HG02571 (cell line): ENCODE results near the gene VIPAS39.

ENCODE experiments used
- ATAC-seq: cut with Tn5 transposase; IDR thresholded peaks from one replicate; pipeline ENCODE4 v1.9.1; 2021; ENCODE audit warnings: mild to moderate bottlenecking, moderate library complexity; ENCODE audit not compliant: unreplicated experiment

The VIPAS39 gene

DNA sequence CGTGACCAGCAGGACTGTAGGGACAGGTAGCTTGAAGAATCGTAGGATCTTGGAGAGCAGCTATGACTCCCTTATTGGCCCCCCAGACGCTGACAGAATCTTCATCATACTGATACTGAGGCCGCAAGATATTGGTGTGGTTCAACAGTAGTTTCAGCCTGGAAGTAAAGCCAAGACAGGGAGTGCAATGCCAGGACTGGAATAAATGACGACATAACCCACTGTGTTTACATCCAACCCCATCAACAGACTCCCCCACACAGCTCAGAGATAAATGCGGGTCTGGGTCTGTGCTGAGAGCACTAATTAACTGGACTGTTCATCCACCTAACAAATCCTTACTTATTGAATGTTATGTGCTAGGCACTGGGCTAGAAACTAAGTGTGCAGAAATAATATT lies 50.7 kb downstream of the VIPAS39 start:
- no peak for ATAC-seq

- no peak for ATAC-seq
Observed at GRCh38 chr14:77406086-77406485, 51.3 kb downstream of the VIPAS39 start.

GRCh38 chr14:77403768-77404167 lies 53.6 kb downstream of the VIPAS39 start:
- no peak for ATAC-seq

DNA sequence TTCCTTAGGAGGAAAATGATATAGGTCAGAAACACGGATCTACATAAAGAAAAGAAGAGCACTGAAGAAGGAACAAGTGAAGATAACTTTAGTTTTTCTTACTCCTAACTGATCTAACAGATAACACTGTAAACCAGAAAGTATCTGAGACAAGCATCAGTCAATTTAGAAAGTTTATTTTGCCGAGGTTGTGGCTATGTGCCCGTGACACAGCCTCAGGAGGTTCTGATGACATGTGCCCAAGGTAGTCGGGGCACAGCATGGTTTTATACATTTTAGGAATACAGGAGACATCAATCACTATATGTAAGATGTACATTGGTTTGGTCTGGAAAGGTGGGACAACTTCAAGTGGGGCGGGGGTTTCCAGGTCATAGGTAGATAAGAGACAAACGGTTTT lies 57.2 kb downstream of the VIPAS39 start:
- no peak for ATAC-seq

DNA sequence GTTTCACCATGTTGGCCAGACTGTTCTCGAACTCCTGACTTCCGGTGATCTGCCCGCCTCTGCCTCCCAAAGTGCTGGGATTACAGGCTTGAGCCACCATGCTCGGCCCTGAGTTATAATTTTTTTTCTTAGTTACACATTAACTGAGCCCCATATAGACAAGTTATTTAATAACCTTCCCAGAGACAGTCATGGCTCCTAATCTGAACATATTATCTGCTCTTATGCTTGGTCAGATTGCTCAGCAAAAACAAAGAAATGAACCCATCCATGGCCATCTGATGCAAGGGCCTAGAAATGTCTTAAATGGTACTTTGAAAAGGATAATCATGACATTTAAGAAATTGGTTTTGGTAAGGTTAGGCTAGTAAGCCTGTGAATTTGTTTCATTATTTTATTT lies 67.2 kb downstream of the VIPAS39 start:
- ATAC-seq, result no peak

DNA sequence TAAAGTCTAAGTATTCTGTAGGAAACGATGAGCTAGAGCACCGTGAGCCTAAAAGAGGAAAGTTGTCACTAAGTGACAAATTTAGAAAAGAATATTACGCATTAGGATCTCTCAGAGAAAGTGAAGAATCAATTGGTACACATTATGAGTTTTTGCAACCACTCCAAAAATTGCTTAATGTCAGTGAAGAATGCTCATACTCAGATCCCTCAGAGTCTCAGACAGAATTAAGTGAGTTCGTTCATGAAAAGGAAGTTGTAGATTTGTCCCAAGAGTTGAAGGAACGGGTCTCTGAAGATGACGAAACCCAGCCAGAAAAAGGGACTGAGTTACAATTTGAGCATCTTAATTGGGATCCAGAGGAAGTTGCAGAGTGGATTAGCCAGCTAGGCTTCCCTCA lies 78.7 kb downstream of the VIPAS39 start:
- no peak for ATAC-seq

DNA sequence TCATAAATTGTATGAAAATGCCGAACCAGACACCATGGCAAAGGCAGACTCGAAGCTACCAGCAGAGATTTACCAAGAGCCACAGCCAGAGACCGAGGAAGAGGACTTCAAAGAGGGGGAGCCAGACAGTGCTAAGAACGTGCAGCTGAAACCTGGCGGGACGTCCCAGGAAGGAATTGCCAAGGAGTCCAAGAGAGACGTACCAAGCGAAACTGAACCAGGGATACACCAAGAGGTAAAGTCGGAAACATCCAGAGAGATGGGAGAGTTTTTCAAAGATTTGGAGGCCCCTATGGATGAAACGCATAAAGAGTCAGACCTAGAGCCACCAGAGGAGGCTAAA lies 79.9 kb downstream of the VIPAS39 start:
- no peak for ATAC-seq

DNA sequence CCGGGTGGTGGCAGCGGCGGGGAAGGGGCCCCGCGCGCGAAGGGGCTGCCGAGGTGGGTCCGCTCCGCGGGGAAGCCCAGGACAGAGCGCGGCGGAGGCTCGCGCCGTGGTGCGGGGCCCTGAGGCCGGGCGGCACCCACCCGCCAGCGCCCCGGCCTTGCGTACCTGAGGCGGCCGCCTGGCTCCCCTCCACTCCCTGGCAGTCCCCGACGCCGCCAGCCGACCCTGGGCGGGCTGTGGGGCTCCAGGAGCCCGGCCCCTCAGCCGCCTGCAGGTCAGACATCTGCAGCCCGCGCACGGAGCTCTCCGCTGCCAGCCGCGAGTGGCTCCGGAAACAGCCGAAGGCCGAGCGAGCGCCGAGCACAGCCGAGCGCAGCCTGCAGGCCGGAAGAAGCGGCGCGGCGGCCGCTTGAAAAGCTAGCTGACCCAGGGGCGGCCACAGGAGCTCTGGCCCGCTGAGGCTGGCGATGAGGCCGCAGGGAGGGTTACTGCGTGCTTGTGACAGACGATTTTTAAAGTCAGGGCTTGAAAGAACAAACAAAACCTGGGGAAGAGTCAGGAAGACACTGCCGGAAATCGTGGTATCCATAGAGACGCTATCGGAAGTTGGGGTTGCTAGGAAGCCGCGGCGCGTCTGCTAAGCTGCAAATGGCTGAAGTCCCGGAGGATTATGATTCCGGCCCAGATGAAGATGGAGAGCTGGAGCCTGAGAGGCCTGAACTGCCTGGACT lies 80.5 kb downstream of the VIPAS39 start, which contains the start of the genes SAMD15 and TMED8:
SAMD15 (plus strand) TSS at position 609 of the 731 bp plus-strand sequence; CDS start at position 649, 40 bp downstream.
TMED8 (minus strand) TSS at position 324 of the 731 bp plus-strand sequence; CDS start at position 283, 41 bp downstream.
- ATAC-seq, result peak; percentile 86
